Epithelial cell of proximal tubule (primary cell): ENCODE data around the gene ASB13. TPM values are rescaled to one million over a fixed set of nuclear protein-coding genes. Genes with fewer than 3 reads are reported as not detected.

ENCODE experiments used
- DNase-seq: peaks from one replicate; pipeline ENCODE4 v3.0.0-alpha.2; 2011; ENCODE audit warnings: low read depth
- H3K4me3 ChIP-seq: 2 replicates; pipeline ENCODE4 v1.5.1; 2011; ENCODE audit warnings: low read depth, mild to moderate bottlenecking, low read length
- total RNA-seq: library from RNA; depleted of rRNA; stranded (reverse); fragments of >200 nt; gene quantifications from 2 replicates; pipeline ENCODE4 v1.2.3, GENCODE V29; 2015
- TF ChIP-seq, protein P1 (sequence below): conservative IDR thresholded peaks from 2 replicates; pipeline ENCODE4 v1.5.1; 2012; ENCODE audit warnings: low read depth, mild to moderate bottlenecking, low read length

Gene ASB13
- total RNA-seq, 1 donor from 2014 or later, result 12.8 TPM

DNA sequence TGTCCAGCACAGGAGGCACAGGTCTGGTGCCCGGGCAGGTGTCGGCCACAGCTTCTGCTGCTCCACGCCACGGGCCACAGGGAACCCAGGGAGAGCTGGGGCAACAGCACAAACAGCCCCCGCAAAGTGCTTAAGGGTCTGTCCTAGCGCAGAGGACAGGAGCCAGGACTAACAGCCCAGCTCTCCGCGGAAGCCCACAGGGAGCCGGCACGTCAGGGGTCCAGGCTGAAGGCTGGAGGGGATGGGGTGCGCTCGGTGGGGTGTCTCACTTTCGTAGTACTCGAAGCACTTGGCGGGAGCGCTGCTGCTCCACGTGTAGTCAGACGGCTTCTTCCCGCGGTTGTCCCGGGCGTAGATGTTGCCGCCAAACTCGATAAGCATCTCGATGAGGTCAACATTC lies 24.9 kb downstream of the ASB13 start:
- TF ChIP-seq, protein P1, sequence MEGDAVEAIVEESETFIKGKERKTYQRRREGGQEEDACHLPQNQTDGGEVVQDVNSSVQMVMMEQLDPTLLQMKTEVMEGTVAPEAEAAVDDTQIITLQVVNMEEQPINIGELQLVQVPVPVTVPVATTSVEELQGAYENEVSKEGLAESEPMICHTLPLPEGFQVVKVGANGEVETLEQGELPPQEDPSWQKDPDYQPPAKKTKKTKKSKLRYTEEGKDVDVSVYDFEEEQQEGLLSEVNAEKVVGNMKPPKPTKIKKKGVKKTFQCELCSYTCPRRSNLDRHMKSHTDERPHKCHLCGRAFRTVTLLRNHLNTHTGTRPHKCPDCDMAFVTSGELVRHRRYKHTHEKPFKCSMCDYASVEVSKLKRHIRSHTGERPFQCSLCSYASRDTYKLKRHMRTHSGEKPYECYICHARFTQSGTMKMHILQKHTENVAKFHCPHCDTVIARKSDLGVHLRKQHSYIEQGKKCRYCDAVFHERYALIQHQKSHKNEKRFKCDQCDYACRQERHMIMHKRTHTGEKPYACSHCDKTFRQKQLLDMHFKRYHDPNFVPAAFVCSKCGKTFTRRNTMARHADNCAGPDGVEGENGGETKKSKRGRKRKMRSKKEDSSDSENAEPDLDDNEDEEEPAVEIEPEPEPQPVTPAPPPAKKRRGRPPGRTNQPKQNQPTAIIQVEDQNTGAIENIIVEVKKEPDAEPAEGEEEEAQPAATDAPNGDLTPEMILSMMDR, result no peak
- no peak for DNase-seq
- H3K4me3 ChIP-seq, result no peak overlapping the region

DNA sequence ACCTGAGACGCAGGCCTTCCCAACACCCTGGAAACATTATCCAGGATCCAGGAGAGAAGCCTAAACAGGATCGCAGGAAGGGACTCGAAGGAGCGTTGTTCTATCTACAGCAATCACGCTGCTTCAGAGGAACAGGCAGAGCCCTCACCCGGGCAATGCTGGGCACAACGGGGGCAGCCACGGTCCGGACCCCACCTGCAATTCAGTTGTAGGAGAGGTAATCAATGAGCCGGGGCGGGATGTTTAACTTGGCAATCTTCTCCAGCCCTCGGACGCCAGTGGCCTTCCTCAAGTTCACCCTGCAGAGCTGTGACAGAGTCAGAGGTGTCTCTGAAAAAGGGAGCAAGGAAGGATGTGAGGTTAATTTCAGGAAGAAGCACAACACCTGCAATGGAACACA lies 25.9 kb downstream of the ASB13 start:
- TF ChIP-seq, protein P1, result no peak
- H3K4me3 ChIP-seq, result no peak overlapping the region
- no peak for DNase-seq

DNA sequence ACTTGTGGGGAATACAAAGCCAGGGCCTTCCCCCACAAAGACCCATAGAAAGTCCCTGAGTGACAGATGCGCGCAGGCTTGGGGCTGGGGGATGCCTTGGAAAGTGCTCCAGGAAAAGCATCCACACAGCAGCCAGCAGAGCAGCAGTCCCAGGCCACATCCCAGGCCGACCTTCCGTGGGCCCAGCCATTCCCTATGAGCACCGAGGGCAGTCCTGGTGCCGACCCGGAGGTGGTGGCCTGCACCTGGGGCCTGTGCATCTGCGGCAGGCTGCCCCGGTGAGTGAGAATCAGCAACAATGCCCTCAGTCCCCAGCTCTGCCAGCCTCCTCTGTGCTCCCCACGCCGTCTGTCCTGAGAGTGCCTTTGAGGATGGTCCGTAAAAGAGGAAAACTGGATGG lies 26.4 kb downstream of the ASB13 start:
- DNase-seq, result no peak
- H3K4me3 ChIP-seq, result no peak overlapping the region
- TF ChIP-seq, protein P1, result no peak

DNA sequence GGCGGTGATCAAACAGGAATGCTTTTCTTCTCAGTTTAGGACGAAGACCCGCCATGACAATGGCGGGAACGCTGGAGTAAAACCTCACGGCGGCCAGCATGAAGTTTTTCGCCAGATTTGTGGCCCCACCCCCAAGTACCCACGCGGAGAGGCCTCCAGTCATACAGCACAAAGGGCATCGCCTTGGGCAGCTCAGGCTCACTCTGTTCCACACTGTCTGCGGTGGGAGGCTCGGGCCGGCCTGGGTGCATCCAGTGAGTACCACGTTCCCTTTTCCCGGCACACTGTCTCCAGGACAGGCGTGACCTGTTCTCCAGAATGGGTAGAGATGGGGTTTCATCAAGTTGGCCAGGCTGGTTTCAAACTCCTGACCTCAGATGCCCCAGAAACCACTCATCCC lies 27.3 kb downstream of the ASB13 start:
- H3K4me3 ChIP-seq, result no peak overlapping the region
- TF ChIP-seq, protein P1, result no peak
- no peak for DNase-seq

DNA sequence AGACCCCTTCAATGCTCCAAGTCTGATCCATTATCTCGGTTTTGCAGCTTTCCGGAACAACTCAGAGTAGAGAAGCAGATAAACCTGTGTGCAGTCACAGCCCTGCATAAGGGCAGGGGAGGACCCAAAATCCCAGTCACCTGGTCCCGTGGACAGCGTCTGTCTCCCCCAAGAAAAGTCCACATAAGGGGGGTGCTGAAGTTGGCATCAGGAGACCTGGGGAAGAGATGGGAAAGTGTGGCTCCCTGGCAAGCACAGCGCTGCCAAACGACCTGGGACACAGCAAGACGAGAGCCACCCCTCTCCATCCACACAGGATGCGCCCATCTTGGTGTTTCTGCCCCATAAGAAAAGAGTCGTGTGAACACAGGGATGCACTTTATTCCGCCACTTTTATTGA lies 27.9 kb downstream of the ASB13 start:
- DNase-seq, result no peak
- H3K4me3 ChIP-seq, result no peak overlapping the region
- TF ChIP-seq, protein P1, result no peak

DNA sequence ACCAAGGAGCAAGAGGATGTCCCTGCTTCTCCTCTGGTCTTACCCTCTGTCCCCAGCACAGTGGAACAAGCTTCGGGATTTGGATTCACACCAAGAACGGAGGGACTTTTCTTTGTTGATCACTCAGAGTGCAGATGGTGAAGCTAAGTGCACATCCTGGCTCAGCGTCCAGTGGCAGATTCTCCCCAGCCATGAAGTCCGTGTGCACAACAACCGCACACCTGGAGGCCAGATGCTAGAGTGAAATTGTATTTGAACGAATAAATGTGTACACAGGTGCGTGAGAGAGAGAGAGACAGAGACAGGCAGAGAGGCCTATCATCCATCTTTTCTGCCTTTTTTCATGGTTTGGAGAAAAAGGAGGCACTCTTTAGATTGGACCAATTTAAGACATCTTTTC lies 31.5 kb downstream of the ASB13 start:
- no peak overlapping the region for H3K4me3 ChIP-seq
- TF ChIP-seq, protein P1, result no peak
- no peak for DNase-seq

DNA sequence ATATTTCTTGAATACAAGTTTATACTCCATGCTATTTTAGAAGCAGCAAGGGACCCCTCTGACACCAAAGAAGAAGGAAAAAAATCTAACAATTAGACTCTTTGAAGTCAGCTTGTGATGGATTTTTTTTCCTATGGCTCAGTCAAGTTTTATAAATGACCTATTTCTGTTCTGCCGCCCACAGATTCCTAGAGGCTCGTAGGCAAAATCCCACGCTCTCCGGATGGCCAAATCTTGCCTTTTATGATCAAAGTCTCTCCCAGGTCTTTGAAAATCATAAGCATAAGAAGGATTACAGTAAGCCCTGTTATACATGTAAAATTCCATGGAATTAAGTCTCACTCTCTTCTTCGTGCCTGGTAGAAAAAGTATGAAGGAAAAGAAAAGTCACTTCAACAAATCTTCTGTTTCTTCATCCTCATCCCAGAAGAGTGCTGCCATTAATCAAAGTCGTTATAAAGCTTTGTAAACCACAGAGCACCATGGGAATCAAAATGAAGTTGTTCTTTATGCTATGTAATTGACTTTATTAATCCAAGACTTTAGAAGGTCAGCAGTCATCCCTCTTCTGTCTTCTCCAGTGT lies 33.1 kb downstream of the ASB13 start:
- no peak for DNase-seq
- TF ChIP-seq, protein P1, result no peak
- no peak overlapping the region for H3K4me3 ChIP-seq
